H1 (cell line): ENCODE results near the gene SEMA5B. TPM values are rescaled to one million over a fixed set of nuclear protein-coding genes. Genes with fewer than 3 reads are reported as not detected.

ENCODE experiments used
- CTCF ChIA-PET: fragments of 300-600 bp; sonication (Branson Sonifier 250); formaldehyde crosslinking; loops from one replicate; lab custom pipeline; 2021; ENCODE audit not compliant: partially characterized antibody; lab: Charles Lee
- POLR2A ChIA-PET: fragments of 300-600 bp; sonication (Branson Sonifier 250); formaldehyde crosslinking; loops from one replicate; lab custom pipeline; 2021; ENCODE audit warnings: inconsistent platforms; ENCODE audit not compliant: partially characterized antibody; lab: Charles Lee
- DNase-seq, 2 experiments: peaks; one replicate each; pipeline versions ENCODE4 v3.0.0 to v3.0.0-alpha.2; 2010 to 2022; ENCODE audit warnings: low spot score in 2 of 2, low read depth in 1 of 2, mixed read lengths in 1 of 2
- FAIRE-seq: peaks from 2 replicates; lab custom pipeline; 2011; peaks lifted over from hg19 to GRCh38; lab: Jason Lieb, UNC
- H2AFZ ChIP-seq: 2 replicates; pipeline ENCODE4 v1.8.1; 2012; ENCODE audit warnings: low read length, inconsistent platforms
- H2AK5ac ChIP-seq: 2 replicates; pipeline ENCODE4 v1.6.1; 2013; ENCODE audit warnings: low read depth, low read length
- H2BK120ac ChIP-seq: replicated peaks from 2 replicates; pipeline ENCODE3; 2013; ENCODE audit warnings: low read depth, low read length, inconsistent platforms
- H2BK12ac ChIP-seq: 2 replicates; pipeline ENCODE4 v1.6.1; 2013; ENCODE audit warnings: low read depth, low read length
- H2BK15ac ChIP-seq: 2 replicates; pipeline ENCODE4 v1.6.1; 2013; ENCODE audit warnings: low read length
- H2BK20ac ChIP-seq: 2 replicates; pipeline ENCODE4 v1.6.1; 2013; ENCODE audit warnings: low read length
- H2BK5ac ChIP-seq: 2 replicates; pipeline ENCODE4 v1.6.1; 2013; ENCODE audit warnings: low read depth, low read length
- H3K14ac ChIP-seq: 2 replicates; pipeline ENCODE4 v1.6.1; 2013; ENCODE audit warnings: inconsistent platforms; ENCODE audit not compliant: insufficient read length
- H3K18ac ChIP-seq: 2 replicates; pipeline ENCODE4 v1.6.1; 2013; ENCODE audit warnings: low read length; ENCODE audit errors: extremely low read depth
- H3K23ac ChIP-seq: 2 replicates; pipeline ENCODE4 v1.6.1; 2013; ENCODE audit warnings: inconsistent platforms; ENCODE audit not compliant: insufficient read length
- H3K23me2 ChIP-seq: 2 replicates; pipeline ENCODE4 v1.6.1; 2013; ENCODE audit warnings: low read depth, low read length
- H3K27ac ChIP-seq: 2 replicates; pipeline ENCODE4 v1.6.1; 2011; ENCODE audit warnings: low read depth, low read length, inconsistent platforms
- H3K27me3 ChIP-seq, 4 experiments: replicated peaks in 1 of 4; 1 replicate in 1 of 4; 2 replicates in 3 of 4; pipeline versions ENCODE4 v1.6.1 to v1.8.1; 2011 to 2013; ENCODE audit warnings: low read length in 3 of 4, mild to moderate bottlenecking in 3 of 4, inconsistent platforms in 2 of 4, mixed read lengths in 2 of 4, moderate library complexity in 1 of 4; ENCODE audit not compliant: control insufficient read depth in 3 of 4, insufficient read depth in 3 of 4; ENCODE audit errors: extremely low read depth in 1 of 4
- H3K36me3 ChIP-seq, 4 experiments: 2 replicates each; pipeline versions ENCODE4 v1.6.1 to v1.8.1; 2011 to 2013; ENCODE audit warnings: mild to moderate bottlenecking in 4 of 4, low read length in 3 of 4, moderate library complexity in 2 of 4, control low read depth in 1 of 4, inconsistent platforms in 1 of 4; ENCODE audit not compliant: insufficient read depth in 4 of 4, control insufficient read depth in 2 of 4
- H3K4ac ChIP-seq: replicated peaks from 2 replicates; pipeline ENCODE3; 2013; ENCODE audit warnings: low read length, low read depth, mixed read lengths, inconsistent platforms; ENCODE audit not compliant: insufficient read length
- H3K4me1 ChIP-seq, 4 experiments: replicated peaks in 1 of 4; 1 replicate in 1 of 4; 2 replicates in 3 of 4; pipeline versions ENCODE4 v1.6.1 to v1.8.1; 2011 to 2013; ENCODE audit warnings: low read length in 3 of 4, inconsistent platforms in 2 of 4, mixed read lengths in 1 of 4; ENCODE audit not compliant: insufficient read depth in 4 of 4, control insufficient read depth in 3 of 4
- H3K4me2 ChIP-seq, 2 experiments: 2 replicates each; pipeline versions ENCODE4 v1.6.1 to v1.8.1; 2011 to 2013; ENCODE audit warnings: low read depth in 2 of 2, low read length in 2 of 2, control low read depth in 1 of 2, inconsistent platforms in 1 of 2, mild to moderate bottlenecking in 1 of 2; ENCODE audit not compliant: insufficient read depth in 1 of 2
- H3K4me3 ChIP-seq, 4 experiments: fragments of 200-600, 300-600 bp in 1 of 4; sonication (generic), shearing (Covaris generic), sonication (Bioruptor Twin) in 1 of 4; 2 replicates each; pipeline versions ENCODE4 v1.5.1 to v1.8.1; 2011 to 2016; ENCODE audit warnings: low read length in 4 of 4, low read depth in 3 of 4, control low read depth in 2 of 4, inconsistent platforms in 2 of 4, mild to moderate bottlenecking in 2 of 4, mixed read lengths in 1 of 4, moderate library complexity in 1 of 4; ENCODE audit not compliant: insufficient read depth in 2 of 4; ENCODE audit errors: extremely low read depth in 1 of 4
- H3K56ac ChIP-seq: replicated peaks from 2 replicates; pipeline ENCODE3; 2013; ENCODE audit warnings: low read depth, mild to moderate bottlenecking, mixed read lengths, low read length, inconsistent platforms; ENCODE audit not compliant: insufficient read length
- H3K79me1 ChIP-seq: 2 replicates; pipeline ENCODE4 v1.6.1; 2013; ENCODE audit warnings: low read depth, low read length, control low read depth
- H3K79me2 ChIP-seq, 2 experiments: 2 replicates each; pipeline versions ENCODE4 v1.6.1 to v1.8.1; 2012 to 2013; ENCODE audit warnings: low read length in 2 of 2, mild to moderate bottlenecking in 2 of 2, inconsistent platforms in 1 of 2; ENCODE audit not compliant: insufficient read depth in 2 of 2, control insufficient read depth in 1 of 2
- H3K9ac ChIP-seq, 4 experiments: replicated peaks in 1 of 4; 1 replicate in 1 of 4; 2 replicates in 3 of 4; pipeline versions ENCODE4 v1.6.1 to v1.8.1; 2011 to 2013; ENCODE audit warnings: low read depth in 3 of 4, low read length in 3 of 4, control low read depth in 2 of 4, mild to moderate bottlenecking in 2 of 4, moderate library complexity in 2 of 4, inconsistent platforms in 1 of 4; ENCODE audit errors: extremely low read depth in 1 of 4
- H3K9me3 ChIP-seq, 2 experiments: 2 replicates each; pipeline versions ENCODE4 v1.6.1 to v1.8.1; 2012 to 2013; ENCODE audit warnings: mild to moderate bottlenecking in 2 of 2, moderate library complexity in 2 of 2, control low read depth in 1 of 2, inconsistent platforms in 1 of 2, low read depth in 1 of 2, low read length in 1 of 2, mixed read lengths in 1 of 2; ENCODE audit not compliant: insufficient read depth in 2 of 2
- H4K20me1 ChIP-seq, 2 experiments: replicated peaks in 1 of 2; 2 replicates each; pipeline versions ENCODE3 to v1.8.1; 2011 to 2013; ENCODE audit warnings: inconsistent platforms in 2 of 2, low read length in 2 of 2, mild to moderate bottlenecking in 1 of 2; ENCODE audit not compliant: insufficient read depth in 2 of 2, control insufficient read depth in 1 of 2
- H4K5ac ChIP-seq: 2 replicates; pipeline ENCODE4 v1.6.1; 2013; ENCODE audit warnings: low read length, low read depth, mixed read lengths, inconsistent platforms; ENCODE audit not compliant: insufficient read length
- H4K8ac ChIP-seq: 2 replicates; pipeline ENCODE4 v1.8.0; 2013; ENCODE audit warnings: mild to moderate bottlenecking, moderate library complexity, low read length, inconsistent platforms; ENCODE audit not compliant: insufficient read depth; ENCODE audit errors: extremely low read depth
- H4K91ac ChIP-seq: replicated peaks from 2 replicates; pipeline ENCODE3; 2013; ENCODE audit warnings: low read length, mixed read lengths, inconsistent platforms; ENCODE audit not compliant: insufficient read length
- BACH1 ChIP-seq: IDR thresholded peaks from 2 replicates; pipeline ENCODE4 v1.6.1; 2012; ENCODE audit warnings: low read length, improper control_type of control experiment
- CBX8 ChIP-seq: fragments of 300-800, 300-1000 bp; sonication (generic); IDR thresholded peaks from 2 replicates; pipeline ENCODE4 v1.7.1; 2016; ENCODE audit warnings: low read depth, low read length, borderline replicate concordance
- CHD2 ChIP-seq: IDR thresholded peaks from 2 replicates; pipeline ENCODE4 v1.6.1; 2012; ENCODE audit warnings: low read length, improper control_type of control experiment
- CREB1 ChIP-seq: IDR thresholded peaks from 2 replicates; pipeline ENCODE4 v1.6.1; 2012; ENCODE audit warnings: inconsistent platforms
- HDAC6 ChIP-seq: IDR thresholded peaks from one replicate; pipeline ENCODE4 v1.7.1; 2012; ENCODE audit warnings: low read depth, mild to moderate bottlenecking, inconsistent platforms, low read length, moderate library complexity
- MAFK ChIP-seq: IDR thresholded peaks from 2 replicates; pipeline ENCODE4 v1.6.1; 2012; ENCODE audit warnings: low read depth, mild to moderate bottlenecking, improper control_type of control experiment, low read length
- RAD21 ChIP-seq, 2 experiments: IDR thresholded peaks in 1 of 2; conservative IDR thresholded peaks in 1 of 2; 2 replicates each; pipeline ENCODE4 v1.6.1; 2011; ENCODE audit warnings: low read depth in 2 of 2, low read length in 2 of 2, improper control_type of control experiment in 1 of 2, inconsistent platforms in 1 of 2, mild to moderate bottlenecking in 1 of 2, moderate library complexity in 1 of 2
- RBBP5 ChIP-seq: IDR thresholded peaks from 2 replicates; pipeline ENCODE4 v1.7.1; 2012; ENCODE audit warnings: low read depth, mild to moderate bottlenecking, inconsistent platforms, low read length, moderate library complexity, borderline replicate concordance
- TBP ChIP-seq: IDR thresholded peaks from 2 replicates; pipeline ENCODE4 v1.6.1; 2011; ENCODE audit warnings: low read depth, low read length, improper control_type of control experiment
- WGBS, 2 experiments: shearing (Covaris generic) in 1 of 2; methylation state at CpG; one replicate each; pipeline versions ENCODE4 v1.1.6 to v1.1.7; 2013 to 2015; ENCODE audit warnings: low lambda C conversion rate in 2 of 2, mixed read lengths in 2 of 2, inconsistent platforms in 1 of 2, low coverage in 1 of 2, missing lambda C conversion rate in 1 of 2; ENCODE audit not compliant: insufficient replicate concordance in 2 of 2, insufficient coverage in 1 of 2, insufficient read length in 1 of 2; ENCODE audit errors: extremely low coverage in 1 of 2, missing lambda C conversion rate in 1 of 2; 5-methylcytosine and 5-hydroxymethylcytosine counted together
- polyA plus RNA-seq, 7 experiments: library from polyadenylated mRNA; depleted of rRNA in 3 of 7; stranded (reverse) in 5 of 7; unstranded in 2 of 7; fragments of >200 nt in 5 of 7; fragments of 200-250 nt in 2 of 7; gene quantifications; 1 replicate in 5 of 7; 2 replicates in 1 of 7; 4 replicates in 1 of 7; pipeline versions ENCODE4 v1.2.1 to v1.2.3, GENCODE V29; 2011 to 2013; ENCODE audit warnings: missing spikeins in 2 of 7, mixed read lengths in 2 of 7
- total RNA-seq: library from RNA; stranded (reverse); fragmentation: NEBNext Ultra II Directional; extraction: Animal tissue kit (Norgen Biotek cat#: 25700); gene quantifications from 2 replicates; pipeline ENCODE4 v1.2.1, GENCODE V29; 2021
- TF ChIP-seq, protein P1 (sequence below): IDR thresholded peaks from 2 replicates; pipeline ENCODE4 v1.6.1; 2012; ENCODE audit warnings: inconsistent platforms

Gene SEMA5B
- total and polyA plus RNA-seq, 2 of the 8 experiments (the other 6 are each of a cell fraction or from before 2014, with no cell fraction given): 13.1 to 22.4 TPM

DNA sequence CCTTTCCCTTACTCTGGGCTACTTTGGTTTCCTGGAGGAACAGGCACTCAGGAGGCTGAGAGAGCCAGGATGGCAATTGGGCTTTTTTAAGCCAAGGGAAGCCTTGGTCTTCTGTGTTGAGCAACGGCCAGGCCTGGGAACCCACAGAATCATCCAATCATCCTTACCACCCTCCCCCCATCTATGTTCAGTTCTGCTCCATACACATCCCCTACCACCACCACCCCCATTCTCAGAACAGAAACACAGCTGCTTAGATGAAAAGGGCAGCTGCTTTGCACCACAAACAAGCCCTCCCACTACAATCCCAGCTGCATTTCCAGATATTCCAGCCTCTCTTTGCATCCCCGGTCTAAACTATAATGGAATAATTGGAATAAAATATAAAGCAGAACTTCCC lies 21.0 kb downstream of the SEMA5B start:
- FAIRE-seq (no peak), DNase-seq (no peak)
- TF ChIP-seq CREB1 (no peak), CBX8 (no peak), MAFK (no peak), RBBP5 (no peak), CHD2 (no peak), BACH1 (no peak), HDAC6 (no peak), RAD21 (IDR thresholded peaks at IDR 0.05 in 1 of 2, conservative IDR thresholded peaks at IDR 0.05 in 1 of 2; ENCODE audit: low read depth in 2 of 2, low read length in 2 of 2) (no peak), TBP (no peak)
- TF ChIP-seq, protein P1, sequence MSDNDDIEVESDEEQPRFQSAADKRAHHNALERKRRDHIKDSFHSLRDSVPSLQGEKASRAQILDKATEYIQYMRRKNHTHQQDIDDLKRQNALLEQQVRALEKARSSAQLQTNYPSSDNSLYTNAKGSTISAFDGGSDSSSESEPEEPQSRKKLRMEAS: no peak
- Histone ChIP-seq H3K23me2 (no peaks in the 10 kb centered on the region), H3K56ac (no peak overlapping the region), H3K9me3 (no peaks in the 10 kb centered on the region), H3K27me3 (no peaks in the 10 kb centered on the region), H2AFZ (no peak overlapping the region), H3K79me2 (peaks cover 0 to 6% of the 10 kb centered on the region in 2 experiments; a peak in 1 of 4 replicates), H3K4me2 (no peak overlapping the region), H2AK5ac (no peak overlapping the region), H3K4me1 (peaks cover 9 to 20% (median 12%) of the 10 kb centered on the region in 4 experiments; a peak in 6 of 7 replicates), H4K20me1 (peaks cover 0 to 1% of the 10 kb centered on the region in 2 experiments), H3K9ac (no peak overlapping the region), H3K14ac (no peak overlapping the region), H2BK12ac (no peak overlapping the region), H2BK5ac (no peak overlapping the region), H3K4me3 (no peak overlapping the region), H3K4ac (no peak overlapping the region), H2BK120ac (no peak overlapping the region), H3K36me3 (no peaks in the 10 kb centered on the region), H3K79me1 (no peaks in the 10 kb centered on the region; the same call in 1 of the 2 replicates), H3K18ac (no peak overlapping the region), H3K23ac (no peak overlapping the region), H2BK20ac (no peak overlapping the region), H4K5ac (no peak overlapping the region), H2BK15ac (no peak overlapping the region), H4K91ac (no peak overlapping the region), H3K27ac (no peak overlapping the region), H4K8ac (no peak overlapping the region)
- ChIA-PET POLR2A (interaction anchor here (1.4 kb wide), 1 partner anchor 20 kb away, joined by 6 read pairs; the partner anchor contains the start of gene SEMA5B), CTCF (interaction anchor here (0.9 to 2.5 kb wide), 6 partner anchors 8 to 64 kb away, joined by 3 to 8 read pairs (median 4); no protein-coding TSS in a partner anchor)
- 93% methylated on average over 2 of the region's 2 CpGs; no CpG with 5 or more reads in 1 of the 2 experiments for WGBS, 2 experiments
